HEK293 (cell line): ENCODE measurements around the gene TCF7L2.

Experiments used
- INSM2 ChIP-seq: fragments of 450-650 bp; formaldehyde crosslinking; IDR thresholded peaks from 2 replicates; pipeline ENCODE4 v1.5.1; 2016; ENCODE audit warnings: missing biosample characterization, missing genetic modification characterization
- KLF10 ChIP-seq: fragments of 450-650 bp; IDR thresholded peaks from 2 replicates; pipeline ENCODE4 v1.5.1; 2018; ENCODE audit warnings: missing biosample characterization, mild to moderate bottlenecking, missing genetic modification characterization
- KLF8 ChIP-seq: fragments of 450-650 bp; formaldehyde crosslinking; IDR thresholded peaks from 2 replicates; pipeline ENCODE4 v1.5.1; 2016; ENCODE audit warnings: missing biosample characterization, missing genetic modification characterization
- KLF9 ChIP-seq: fragments of 450-650 bp; formaldehyde crosslinking; IDR thresholded peaks from 2 replicates; pipeline ENCODE4 v1.5.1; 2016; ENCODE audit warnings: missing biosample characterization, missing genetic modification characterization, low read depth
- PRDM10 ChIP-seq: fragments of 450-650 bp; formaldehyde crosslinking; IDR thresholded peaks from 2 replicates; pipeline ENCODE4 v1.5.1; 2016; ENCODE audit warnings: missing biosample characterization, missing genetic modification characterization
- TRIM28 ChIP-seq: IDR thresholded peaks from 2 replicates; pipeline ENCODE4 v1.6.1; 2011; ENCODE audit warnings: low read length, control low read depth, borderline replicate concordance
- ZBTB10 ChIP-seq: fragments of 450-650 bp; formaldehyde crosslinking; IDR thresholded peaks from 2 replicates; pipeline ENCODE4 v1.5.1; 2016; ENCODE audit warnings: missing biosample characterization, missing genetic modification characterization
- ZBTB21 ChIP-seq: fragments of 450-650 bp; formaldehyde crosslinking; IDR thresholded peaks from 2 replicates; pipeline ENCODE4 v1.5.1; 2017; ENCODE audit warnings: missing biosample characterization, missing genetic modification characterization
- ZBTB48 ChIP-seq: fragments of 450-650 bp; formaldehyde crosslinking; IDR thresholded peaks from 2 replicates; pipeline ENCODE4 v1.5.1; 2016; ENCODE audit warnings: missing biosample characterization, missing genetic modification characterization
- ZNF121 ChIP-seq: fragments of 450-650 bp; formaldehyde crosslinking; IDR thresholded peaks from 2 replicates; pipeline ENCODE4 v1.5.1; 2016; ENCODE audit warnings: missing biosample characterization, missing genetic modification characterization
- ZNF148 ChIP-seq: fragments of 450-650 bp; formaldehyde crosslinking; IDR thresholded peaks from 2 replicates; pipeline ENCODE4 v1.5.0; 2017; ENCODE audit warnings: missing biosample characterization, missing genetic modification characterization, borderline replicate concordance
- ZNF157 ChIP-seq: fragments of 450-650 bp; formaldehyde crosslinking; IDR thresholded peaks from 2 replicates; pipeline ENCODE4 v1.5.1; 2016; ENCODE audit warnings: missing biosample characterization, missing genetic modification characterization
- ZNF175 ChIP-seq: fragments of 450-650 bp; formaldehyde crosslinking; IDR thresholded peaks from 2 replicates; pipeline ENCODE4 v1.5.1; 2016; ENCODE audit warnings: missing biosample characterization, missing genetic modification characterization
- ZNF239 ChIP-seq: fragments of 450-650 bp; formaldehyde crosslinking; IDR thresholded peaks from 2 replicates; pipeline ENCODE4 v1.5.1; 2016; ENCODE audit warnings: missing biosample characterization, missing genetic modification characterization
- ZNF266 ChIP-seq: fragments of 450-650 bp; formaldehyde crosslinking; IDR thresholded peaks from 2 replicates; pipeline ENCODE4 v1.5.1; 2016; ENCODE audit warnings: missing biosample characterization, missing genetic modification characterization, low read depth
- ZNF341 ChIP-seq: fragments of 450-650 bp; formaldehyde crosslinking; IDR thresholded peaks from 2 replicates; pipeline ENCODE4; 2016; ENCODE audit warnings: low read depth, missing biosample characterization, missing genetic modification characterization
- ZNF362 ChIP-seq: fragments of 450-650 bp; formaldehyde crosslinking; IDR thresholded peaks from 2 replicates; pipeline ENCODE4 v1.5.1; 2016; ENCODE audit warnings: missing biosample characterization, missing genetic modification characterization
- ZNF366 ChIP-seq: fragments of 450-650 bp; formaldehyde crosslinking; conservative IDR thresholded peaks from 2 replicates; pipeline ENCODE4 v1.5.1; 2016; ENCODE audit warnings: missing biosample characterization, missing genetic modification characterization
- ZNF510 ChIP-seq: fragments of 450-650 bp; formaldehyde crosslinking; IDR thresholded peaks from 2 replicates; pipeline ENCODE4 v1.5.1; 2018; ENCODE audit warnings: mild to moderate bottlenecking, missing genetic modification characterization, missing biosample characterization; ENCODE audit not compliant: insufficient replicate concordance
- ZNF514 ChIP-seq: fragments of 450-650 bp; formaldehyde crosslinking; IDR thresholded peaks from 2 replicates; pipeline ENCODE4 v1.5.1; 2016; ENCODE audit warnings: missing biosample characterization, missing genetic modification characterization
- ZNF521 ChIP-seq: fragments of 450-650 bp; formaldehyde crosslinking; IDR thresholded peaks from 2 replicates; pipeline ENCODE4 v1.5.1; 2017; ENCODE audit warnings: missing biosample characterization, mild to moderate bottlenecking, missing genetic modification characterization
- ZNF561 ChIP-seq: fragments of 450-650 bp; IDR thresholded peaks from 2 replicates; pipeline ENCODE4 v1.5.1; 2018; ENCODE audit warnings: missing biosample characterization, missing genetic modification characterization, borderline replicate concordance
- ZNF610 ChIP-seq: fragments of 450-650 bp; formaldehyde crosslinking; IDR thresholded peaks from 2 replicates; pipeline ENCODE4 v1.5.1; 2016; ENCODE audit warnings: missing biosample characterization, missing genetic modification characterization, borderline replicate concordance
- ZNF624 ChIP-seq: fragments of 450-650 bp; formaldehyde crosslinking; IDR thresholded peaks from 2 replicates; pipeline ENCODE4 v1.5.1; 2017; ENCODE audit warnings: missing biosample characterization, missing genetic modification characterization
- ZNF629 ChIP-seq: fragments of 450-650 bp; formaldehyde crosslinking; IDR thresholded peaks from 2 replicates; pipeline ENCODE4 v1.5.1; 2017; ENCODE audit warnings: missing biosample characterization, missing genetic modification characterization
- ZNF654 ChIP-seq: fragments of 450-650 bp; formaldehyde crosslinking; IDR thresholded peaks from 2 replicates; pipeline ENCODE4 v1.5.1; 2016; ENCODE audit warnings: low read depth, missing biosample characterization, missing genetic modification characterization
- ZSCAN4 ChIP-seq: fragments of 450-650 bp; formaldehyde crosslinking; IDR thresholded peaks from 2 replicates; pipeline ENCODE4 v1.5.1; 2017; ENCODE audit warnings: missing biosample characterization, missing genetic modification characterization

Gene TCF7L2

GRCh38 chr10:113047963-113048781 is 98.1 kb downstream of the TCF7L2 start (continued):
- no peak for TF ChIP-seq ZBTB10 (tag by site-specific recombination)
- TF ChIP-seq ZNF514 (tag by site-specific recombination) = no peak
- peak; percentile 84 for TF ChIP-seq ZNF121 (tag by site-specific recombination)
- TF ChIP-seq KLF10 = peak; percentile 57
- TF ChIP-seq ZNF157 (tag by site-specific recombination) = no peak
- TF ChIP-seq KLF9 (tag by site-specific recombination) = peak; percentile 28; the same call in 1 of the 2 replicates
- no peak for TF ChIP-seq ZSCAN4 (tag by site-specific recombination)
- TF ChIP-seq INSM2 = peak; percentile 75; the same call in 1 of the 2 replicates
- no peak for TF ChIP-seq ZNF561 (tag by site-specific recombination)
- TF ChIP-seq ZNF366 (tag by site-specific recombination) = peak; percentile 90
- TF ChIP-seq ZNF654 = no peak
- TF ChIP-seq ZBTB21 (tag by site-specific recombination) = peak; percentile 56
- TF ChIP-seq ZNF175 (tag by site-specific recombination) = no peak
- peak; percentile 78 for TF ChIP-seq ZBTB48
- peak; percentile 86 for TF ChIP-seq ZNF629 (tag by site-specific recombination)
- TF ChIP-seq ZNF510 = no peak
- peak; percentile 74 for TF ChIP-seq PRDM10
- TF ChIP-seq ZNF362 (tag by site-specific recombination) = 0 out of 2 replicates have a peak, but pooled peaks have one; percentile 11
- peak; percentile 97 for TF ChIP-seq TRIM28
- TF ChIP-seq KLF8 (tag by site-specific recombination) = peak; percentile 68
- no peak for TF ChIP-seq ZNF239 (tag by site-specific recombination)
- TF ChIP-seq ZNF341 (tag by site-specific recombination) = peak; percentile 75
- TF ChIP-seq ZNF610 (tag by site-specific recombination) = peak; percentile 57
- TF ChIP-seq ZNF266 (tag by site-specific recombination) = no peak
- TF ChIP-seq ZNF148 (tag by site-specific recombination) = no peak
- TF ChIP-seq ZNF624 (tag by site-specific recombination) = no peak
- TF ChIP-seq ZNF521 (tag by site-specific recombination) = no peak
